ENCODE data around the gene UBE2U.

The UBE2U gene

GRCh38 chr1:64280001-64280400, 76.6 kb downstream of the UBE2U start:
- Histone ChIP-seq H3K4me3 (ENCODE audit: low read depth, low read length, poor library complexity, severe bottlenecking) (no peak overlapping the region), H3K27me3 (ENCODE audit: insufficient read depth, low read length) (no peaks in the 10 kb centered on the region), H3K27ac (ENCODE audit: low read depth, low read length, poor library complexity, severe bottlenecking) (no peak overlapping the region), H2AFZ (ENCODE audit: low read length) (no peak overlapping the region), H3K9me2 (ENCODE audit: low read depth, low read length) (no peaks in the 10 kb centered on the region), H3K4me2 (ENCODE audit: low read length) (no peak overlapping the region), H3F3A (ENCODE audit: insufficient read depth, low read length) (no peaks in the 10 kb centered on the region), H3K9me3 (ENCODE audit: low read length) (no peaks in the 10 kb centered on the region), H3K4me1 (ENCODE audit: insufficient read depth, low read length, severe bottlenecking) (no peaks in the 10 kb centered on the region), H3K9ac (ENCODE audit: low read length) (no peak overlapping the region), H3K36me3 (ENCODE audit: insufficient read depth, low read length) (no peaks in the 10 kb centered on the region), H3K79me2 (ENCODE audit: insufficient read depth, low read length) (no peaks in the 10 kb centered on the region), H4K20me1 (ENCODE audit: insufficient read depth, low read length) (no peaks in the 10 kb centered on the region)
- TF ChIP-seq CTCF (IDR thresholded peaks at IDR 0.05; ENCODE audit: low read length) = no peak
- no peak for TF ChIP-seq EZH2 (IDR thresholded peaks at IDR 0.05; ENCODE audit: borderline replicate concordance, low read length)

- Histone ChIP-seq H3K79me2 (ENCODE audit: insufficient read depth, low read length) (no peaks in the 10 kb centered on the region), H3K4me3 (ENCODE audit: low read depth, low read length, poor library complexity, severe bottlenecking) (no peak overlapping the region), H3K36me3 (ENCODE audit: insufficient read depth, low read length) (no peaks in the 10 kb centered on the region), H3K9ac (ENCODE audit: low read length) (no peak overlapping the region), H3K27ac (ENCODE audit: low read depth, low read length, poor library complexity, severe bottlenecking) (no peak overlapping the region), H3K4me1 (ENCODE audit: insufficient read depth, low read length, severe bottlenecking) (no peaks in the 10 kb centered on the region), H2AFZ (ENCODE audit: low read length) (no peak overlapping the region), H3K9me2 (ENCODE audit: low read depth, low read length) (no peaks in the 10 kb centered on the region), H3K4me2 (ENCODE audit: low read length) (no peak overlapping the region), H3K27me3 (ENCODE audit: insufficient read depth, low read length) (no peaks in the 10 kb centered on the region), H4K20me1 (ENCODE audit: insufficient read depth, low read length) (no peaks in the 10 kb centered on the region), H3F3A (ENCODE audit: insufficient read depth, low read length) (no peaks in the 10 kb centered on the region), H3K9me3 (ENCODE audit: low read length) (no peaks in the 10 kb centered on the region)
- TF ChIP-seq CTCF (IDR thresholded peaks at IDR 0.05; ENCODE audit: low read length) = no peak
- no peak for TF ChIP-seq EZH2 (IDR thresholded peaks at IDR 0.05; ENCODE audit: borderline replicate concordance, low read length)
Measured at GRCh38 chr1:64282351-64282750, 78.9 kb downstream of the UBE2U start.

GRCh38 chr1:64287071-64287470, 83.6 kb downstream of the UBE2U start:
- no peaks in the 10 kb centered on the region for H3F3A ChIP-seq (ENCODE audit: insufficient read depth, low read length)
- no peak overlapping the region for H2AFZ ChIP-seq (ENCODE audit: low read length)
- H3K9me2 ChIP-seq (ENCODE audit: low read depth, low read length) = no peaks in the 10 kb centered on the region
- no peaks in the 10 kb centered on the region for H3K9me3 ChIP-seq (ENCODE audit: low read length)
- no peak overlapping the region for H3K4me2 ChIP-seq (ENCODE audit: low read length)
- H3K4me3 ChIP-seq (ENCODE audit: low read depth, low read length, poor library complexity, severe bottlenecking) = no peak overlapping the region
- no peaks in the 10 kb centered on the region for H3K4me1 ChIP-seq (ENCODE audit: insufficient read depth, low read length, severe bottlenecking)
- H3K27me3 ChIP-seq (ENCODE audit: insufficient read depth, low read length) = no peaks in the 10 kb centered on the region
- no peaks in the 10 kb centered on the region for H4K20me1 ChIP-seq (ENCODE audit: insufficient read depth, low read length)
- no peak overlapping the region for H3K9ac ChIP-seq (ENCODE audit: low read length)
- H3K27ac ChIP-seq (ENCODE audit: low read depth, low read length, poor library complexity, severe bottlenecking) = no peak overlapping the region
- TF ChIP-seq EZH2 (IDR thresholded peaks at IDR 0.05; ENCODE audit: borderline replicate concordance, low read length) (no peak), CTCF (IDR thresholded peaks at IDR 0.05; ENCODE audit: low read length) (no peak)
- H3K36me3 ChIP-seq (ENCODE audit: insufficient read depth, low read length) = no peaks in the 10 kb centered on the region
- no peaks in the 10 kb centered on the region for H3K79me2 ChIP-seq (ENCODE audit: insufficient read depth, low read length)
